Airway epithelial cell (primary cell): Measurements from ENCODE around the gene AMMECR1L. TPM values are rescaled to one million over a fixed set of nuclear protein-coding genes. Genes with fewer than 3 reads are reported as not detected.

Experiments used
- total RNA-seq: library from RNA; depleted of rRNA; stranded (reverse); fragments of >200 nt; gene quantifications from 2 replicates; pipeline ENCODE4 v1.2.3, GENCODE V29; 2015

AMMECR1L gene
- total RNA-seq = 9.2 and 13.8 TPM in 2 replicates

DNA sequence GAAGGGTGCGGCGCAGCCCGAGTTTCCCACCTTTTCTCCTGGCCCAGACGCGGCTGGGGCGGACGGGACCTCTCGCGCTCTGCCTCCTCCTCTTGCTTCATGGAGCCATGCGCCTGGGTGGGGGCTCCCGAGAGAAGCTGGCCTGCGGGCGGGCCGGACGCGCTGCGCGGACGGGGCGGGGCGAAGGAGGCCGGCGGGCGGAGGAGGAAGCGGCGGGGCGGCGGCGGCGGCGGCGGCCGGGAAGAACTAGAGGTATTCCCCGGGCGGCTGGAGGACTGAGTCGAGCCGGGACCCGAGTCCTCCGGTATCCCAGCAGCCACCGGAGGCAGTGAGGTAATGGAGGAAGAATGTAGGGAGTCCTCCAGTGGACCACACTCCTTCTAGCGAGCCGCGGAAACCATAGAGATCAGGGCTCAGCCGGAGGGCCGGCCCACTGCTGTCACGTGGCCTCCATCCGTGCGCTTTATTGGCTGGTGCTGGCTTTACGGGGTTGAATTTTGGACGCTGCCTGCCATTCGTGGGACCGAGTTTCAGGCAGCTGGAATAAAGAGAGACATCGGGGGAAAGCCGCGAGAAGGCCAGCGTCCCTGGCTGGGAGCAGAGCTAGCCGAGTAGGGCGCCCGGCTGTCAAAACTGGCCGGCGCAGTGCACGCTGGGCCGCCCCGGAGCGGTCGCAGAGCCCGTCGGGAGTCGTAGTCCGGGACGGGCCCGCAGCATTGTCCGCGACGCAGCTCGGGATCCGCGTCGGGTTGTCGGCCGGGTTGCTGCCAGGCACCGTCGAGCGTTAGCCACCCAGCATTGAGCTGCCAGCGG is at the start of gene AMMECR1L:
Gene AMMECR1L (minus strand): TSS at position 177 of the 813 bp plus-strand sequence. CDS start 11,722 bp downstream, outside the sequence.

Other genes starting within 250 kb of the AMMECR1L start
- gene GPR17, start 239.8 kb downstream of the AMMECR1L start, total RNA-seq = not detected in 2 replicates
- gene LIMS2, start 210.4 kb downstream of the AMMECR1L start, total RNA-seq = not detected in 2 replicates
- gene SFT2D3, start 184.5 kb downstream of the AMMECR1L start, total RNA-seq = 4.9 and 7.9 TPM in 2 replicates
- gene WDR33, start 74.8 kb downstream of the AMMECR1L start, total RNA-seq = 13.1 and 19.2 TPM in 2 replicates
- gene POLR2D, start 27.8 kb downstream of the AMMECR1L start, total RNA-seq = 10.5 and 16.3 TPM in 2 replicates
- gene SAP130, start 142.1 kb upstream of the AMMECR1L start, total RNA-seq = 9.5 and 10.7 TPM in 2 replicates
- 35.9 and 38.7 TPM in 2 replicates for gene UGGT1, start 205.2 kb upstream of the AMMECR1L start, total RNA-seq